A673 (cell line): ENCODE measurements around the gene HIPK1. TPM values are rescaled to one million over a fixed set of nuclear protein-coding genes. Genes with fewer than 3 reads are reported as not detected.

Experiments used
- BruUV-seq: library from RNA; stranded (reverse); fragments of 400-500 nt; replicated peaks from 2 replicates; lab custom pipeline; 2021; lab: Mats Ljungman, UMichigan
- CTCF ChIA-PET: fragments of 300-600 bp; sonication (Branson Sonifier 250); formaldehyde crosslinking; loops from one replicate; lab custom pipeline; 2022; ENCODE audit warnings: antibody characterized with exemption; lab: Charles Lee
- POLR2A ChIA-PET: fragments of 300-600 bp; sonication (Branson Sonifier 250); formaldehyde crosslinking; loops from one replicate; lab custom pipeline; 2022; ENCODE audit warnings: antibody characterized with exemption; ENCODE audit not compliant: low non-redundant PET; lab: Charles Lee
- DNase-seq: peaks from one replicate; pipeline ENCODE4 v3.0.0-alpha.2; 2015; ENCODE audit warnings: low spot score
- H3K27ac ChIP-seq: fragments of 200-600 bp; sonication (generic); 2 replicates; pipeline ENCODE4 v1.5.1; 2016; ENCODE audit warnings: mixed run types, low read depth, mild to moderate bottlenecking, mixed read lengths, antibody characterized with exemption, low read length; ENCODE audit not compliant: poor library complexity, severe bottlenecking
- H3K27me3 ChIP-seq: fragments of 200-600 bp; sonication (generic); replicated peaks from 2 replicates; pipeline ENCODE4 v1.6.1; 2017; ENCODE audit warnings: mixed run types, low read depth, mild to moderate bottlenecking, mixed read lengths, antibody characterized with exemption, low read length; ENCODE audit not compliant: insufficient read depth, poor library complexity
- H3K36me3 ChIP-seq: fragments of 200-600 bp; sonication (generic); 2 replicates; pipeline ENCODE4 v1.6.1; 2016; ENCODE audit warnings: mixed run types, mild to moderate bottlenecking, mixed read lengths, antibody characterized with exemption, low read length; ENCODE audit not compliant: insufficient read depth, poor library complexity, severe bottlenecking
- H3K4me1 ChIP-seq: fragments of 200-600 bp; sonication (generic); 2 replicates; pipeline ENCODE4 v1.6.1; 2017; ENCODE audit warnings: mixed run types, mild to moderate bottlenecking, mixed read lengths, antibody characterized with exemption, low read length; ENCODE audit not compliant: insufficient read depth, poor library complexity, severe bottlenecking
- H3K4me3 ChIP-seq: fragments of 200-600 bp; sonication (generic); 2 replicates; pipeline ENCODE4 v1.5.1; 2016; ENCODE audit warnings: low read depth, mixed run types, mild to moderate bottlenecking, mixed read lengths, low read length; ENCODE audit not compliant: poor library complexity, severe bottlenecking
- H3K9me3 ChIP-seq: fragments of 200-600 bp; sonication (generic); 2 replicates; pipeline ENCODE4 v1.6.1; 2016; ENCODE audit warnings: mixed run types, low read depth, mild to moderate bottlenecking, mixed read lengths, antibody characterized with exemption, low read length; ENCODE audit not compliant: poor library complexity, severe bottlenecking
- EZH2 ChIP-seq: fragments of 200-600 bp; sonication (generic); IDR thresholded peaks from 2 replicates; pipeline ENCODE4 v1.6.1; 2017; ENCODE audit warnings: borderline replicate concordance, low read depth, mild to moderate bottlenecking, mixed read lengths, antibody characterized with exemption, low read length; ENCODE audit not compliant: poor library complexity, severe bottlenecking
- intact Hi-C: fragments of 100-400 bp; cut with micrococcal nuclease; formaldehyde crosslinking; loops from one replicate; pipeline ENCODE4 v1.10.0; 2022; ENCODE audit not compliant: unreplicated experiment
- total RNA-seq: library from RNA; stranded (reverse); gene quantifications from 2 replicates; pipeline ENCODE4 v1.2.3, GENCODE V29; 2021
- TF ChIP-seq, protein P1 (sequence below): fragments of 300-800, 200-600 bp; sonication (generic); conservative IDR thresholded peaks from 2 replicates; pipeline ENCODE4 v1.5.1; 2017; ENCODE audit warnings: low read depth, mild to moderate bottlenecking, antibody characterized with exemption, low read length, moderate library complexity, mixed read lengths

The HIPK1 gene
- total RNA-seq, 1 experiment from 2014 or later, result 81.3 TPM

DNA sequence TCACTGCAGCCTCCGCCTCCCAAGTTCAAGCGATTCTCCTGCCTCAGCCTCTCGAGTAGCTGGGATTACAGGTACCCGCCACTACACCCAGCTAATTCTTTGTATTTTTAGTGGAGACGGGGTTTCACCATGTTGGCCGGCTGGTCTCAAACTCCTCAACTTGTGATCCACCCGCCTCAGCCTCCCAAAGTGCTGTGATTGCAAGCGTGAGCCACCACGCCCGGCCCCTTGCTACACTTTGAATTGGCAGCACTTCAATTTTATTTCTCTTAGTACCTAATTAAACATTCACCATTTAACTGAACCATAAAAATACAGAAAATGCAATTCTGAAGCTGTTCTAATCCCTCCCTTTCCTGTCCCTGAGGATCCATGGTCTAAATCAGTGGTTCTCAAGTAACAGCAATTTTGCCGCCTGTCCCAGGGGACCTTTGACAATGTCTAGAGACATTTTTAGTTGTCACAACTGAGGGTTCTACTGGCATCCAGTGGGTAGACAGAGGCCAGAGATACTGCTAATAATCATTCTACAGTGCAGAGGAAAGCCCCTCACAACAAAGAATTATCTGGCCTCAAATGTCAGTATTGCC, 37.4 kb upstream of the HIPK1 start:
- Histone ChIP-seq H3K27ac (peak overlapping the region; percentile 52), H3K36me3 (peaks cover 27% of the 10 kb centered on the region), H3K4me3 (no peak overlapping the region), H3K27me3 (no peaks in the 10 kb centered on the region), H3K4me1 (peaks cover 19% of the 10 kb centered on the region), H3K9me3 (no peaks in the 10 kb centered on the region)
- ChIA-PET POLR2A (no interaction called here), CTCF (no interaction called here)
- TF ChIP-seq, protein P1, sequence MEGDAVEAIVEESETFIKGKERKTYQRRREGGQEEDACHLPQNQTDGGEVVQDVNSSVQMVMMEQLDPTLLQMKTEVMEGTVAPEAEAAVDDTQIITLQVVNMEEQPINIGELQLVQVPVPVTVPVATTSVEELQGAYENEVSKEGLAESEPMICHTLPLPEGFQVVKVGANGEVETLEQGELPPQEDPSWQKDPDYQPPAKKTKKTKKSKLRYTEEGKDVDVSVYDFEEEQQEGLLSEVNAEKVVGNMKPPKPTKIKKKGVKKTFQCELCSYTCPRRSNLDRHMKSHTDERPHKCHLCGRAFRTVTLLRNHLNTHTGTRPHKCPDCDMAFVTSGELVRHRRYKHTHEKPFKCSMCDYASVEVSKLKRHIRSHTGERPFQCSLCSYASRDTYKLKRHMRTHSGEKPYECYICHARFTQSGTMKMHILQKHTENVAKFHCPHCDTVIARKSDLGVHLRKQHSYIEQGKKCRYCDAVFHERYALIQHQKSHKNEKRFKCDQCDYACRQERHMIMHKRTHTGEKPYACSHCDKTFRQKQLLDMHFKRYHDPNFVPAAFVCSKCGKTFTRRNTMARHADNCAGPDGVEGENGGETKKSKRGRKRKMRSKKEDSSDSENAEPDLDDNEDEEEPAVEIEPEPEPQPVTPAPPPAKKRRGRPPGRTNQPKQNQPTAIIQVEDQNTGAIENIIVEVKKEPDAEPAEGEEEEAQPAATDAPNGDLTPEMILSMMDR, result no peak
- no peak for TF ChIP-seq EZH2
- intact Hi-C loops, result no loop called here
- DNase-seq, result peak; percentile 91
- no TSS peak for BruUV-seq

DNA sequence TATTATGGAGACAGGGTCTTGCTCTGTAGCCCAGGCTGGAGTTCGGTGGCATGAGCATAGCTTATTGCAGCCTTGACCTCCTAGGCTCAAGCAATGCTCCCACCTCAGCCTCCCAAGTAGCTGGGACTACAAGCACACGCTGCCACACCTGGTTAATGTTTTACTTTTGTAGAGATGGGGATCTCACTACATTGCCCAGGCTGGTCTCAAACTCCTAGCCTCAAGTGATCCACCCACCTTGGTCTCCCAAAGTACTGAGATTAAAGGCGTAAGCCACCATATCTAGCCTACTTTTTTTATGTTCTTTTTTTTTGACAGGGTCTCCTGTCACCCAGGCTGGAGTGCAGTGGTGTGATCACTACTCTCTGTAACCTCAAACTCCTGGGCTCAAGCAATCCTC, 35.9 kb upstream of the HIPK1 start:
- peaks cover 42% of the 10 kb centered on the region for H3K36me3 ChIP-seq
- H3K9me3 ChIP-seq, result no peaks in the 10 kb centered on the region
- H3K27me3 ChIP-seq, result no peaks in the 10 kb centered on the region
- no peak for DNase-seq
- no peak overlapping the region for H3K27ac ChIP-seq
- no TSS peak for BruUV-seq
- H3K4me1 ChIP-seq, result peaks cover 19% of the 10 kb centered on the region
- CTCF ChIA-PET, result no interaction called here
- no peak overlapping the region for H3K4me3 ChIP-seq
- intact Hi-C loops, result no loop called here
- TF ChIP-seq, protein P1, result no peak
- no peak for TF ChIP-seq EZH2
- POLR2A ChIA-PET, result no interaction called here

DNA sequence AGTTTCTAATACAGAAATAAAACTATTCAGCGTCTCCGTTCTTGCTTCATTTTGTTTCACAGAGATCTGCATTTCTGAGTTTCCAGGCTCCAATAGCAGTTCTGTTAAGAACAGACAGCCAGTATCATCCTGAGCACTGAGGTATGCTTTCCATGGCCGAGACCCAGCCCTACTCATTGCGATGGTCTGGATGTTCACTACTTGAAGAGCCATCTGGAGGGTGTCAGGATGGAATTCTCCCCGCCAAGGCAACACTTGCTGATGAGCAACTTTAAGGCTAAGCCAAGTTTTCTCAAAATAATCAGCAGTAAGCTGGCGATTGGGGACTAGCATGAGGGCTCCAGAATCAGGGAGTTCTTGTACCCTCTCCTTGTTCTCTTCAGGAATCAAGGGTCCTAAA, 34.0 kb upstream of the HIPK1 start:
- H3K4me3 ChIP-seq, result no peak overlapping the region
- peaks cover 61% of the 10 kb centered on the region for H3K36me3 ChIP-seq
- H3K27me3 ChIP-seq, result no peaks in the 10 kb centered on the region
- POLR2A ChIA-PET, result no interaction called here
- H3K4me1 ChIP-seq, result peaks cover 19% of the 10 kb centered on the region
- H3K27ac ChIP-seq, result no peak overlapping the region
- BruUV-seq, result TSS peak; percentile 5
- CTCF ChIA-PET, result no interaction called here
- intact Hi-C loops, result no loop called here
- DNase-seq, result no peak
- no peaks in the 10 kb centered on the region for H3K9me3 ChIP-seq
- TF ChIP-seq EZH2, result no peak
- TF ChIP-seq, protein P1, result no peak
